Regular cardiac myocyte (primary cell): Measurements from ENCODE around the gene JMY. TPM values are rescaled to one million over a fixed set of nuclear protein-coding genes. Genes with fewer than 3 reads are reported as not detected.

ENCODE experiments used
- total RNA-seq: library from RNA; depleted of rRNA; stranded (reverse); fragments of >200 nt; gene quantifications from 2 replicates; pipeline ENCODE4 v1.2.3, GENCODE V29; 2014

Gene JMY, protein sequence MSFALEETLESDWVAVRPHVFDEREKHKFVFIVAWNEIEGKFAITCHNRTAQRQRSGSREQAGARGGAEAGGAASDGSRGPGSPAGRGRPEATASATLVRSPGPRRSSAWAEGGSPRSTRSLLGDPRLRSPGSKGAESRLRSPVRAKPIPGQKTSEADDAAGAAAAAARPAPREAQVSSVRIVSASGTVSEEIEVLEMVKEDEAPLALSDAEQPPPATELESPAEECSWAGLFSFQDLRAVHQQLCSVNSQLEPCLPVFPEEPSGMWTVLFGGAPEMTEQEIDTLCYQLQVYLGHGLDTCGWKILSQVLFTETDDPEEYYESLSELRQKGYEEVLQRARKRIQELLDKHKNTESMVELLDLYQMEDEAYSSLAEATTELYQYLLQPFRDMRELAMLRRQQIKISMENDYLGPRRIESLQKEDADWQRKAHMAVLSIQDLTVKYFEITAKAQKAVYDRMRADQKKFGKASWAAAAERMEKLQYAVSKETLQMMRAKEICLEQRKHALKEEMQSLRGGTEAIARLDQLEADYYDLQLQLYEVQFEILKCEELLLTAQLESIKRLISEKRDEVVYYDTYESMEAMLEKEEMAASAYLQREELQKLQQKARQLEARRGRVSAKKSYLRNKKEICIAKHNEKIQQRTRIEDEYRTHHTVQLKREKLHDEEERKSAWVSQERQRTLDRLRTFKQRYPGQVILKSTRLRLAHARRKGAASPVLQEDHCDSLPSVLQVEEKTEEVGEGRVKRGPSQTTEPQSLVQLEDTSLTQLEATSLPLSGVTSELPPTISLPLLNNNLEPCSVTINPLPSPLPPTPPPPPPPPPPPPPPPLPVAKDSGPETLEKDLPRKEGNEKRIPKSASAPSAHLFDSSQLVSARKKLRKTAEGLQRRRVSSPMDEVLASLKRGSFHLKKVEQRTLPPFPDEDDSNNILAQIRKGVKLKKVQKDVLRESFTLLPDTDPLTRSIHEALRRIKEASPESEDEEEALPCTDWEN
- 5.9 and 15.8 TPM in 2 replicates for total RNA-seq

DNA sequence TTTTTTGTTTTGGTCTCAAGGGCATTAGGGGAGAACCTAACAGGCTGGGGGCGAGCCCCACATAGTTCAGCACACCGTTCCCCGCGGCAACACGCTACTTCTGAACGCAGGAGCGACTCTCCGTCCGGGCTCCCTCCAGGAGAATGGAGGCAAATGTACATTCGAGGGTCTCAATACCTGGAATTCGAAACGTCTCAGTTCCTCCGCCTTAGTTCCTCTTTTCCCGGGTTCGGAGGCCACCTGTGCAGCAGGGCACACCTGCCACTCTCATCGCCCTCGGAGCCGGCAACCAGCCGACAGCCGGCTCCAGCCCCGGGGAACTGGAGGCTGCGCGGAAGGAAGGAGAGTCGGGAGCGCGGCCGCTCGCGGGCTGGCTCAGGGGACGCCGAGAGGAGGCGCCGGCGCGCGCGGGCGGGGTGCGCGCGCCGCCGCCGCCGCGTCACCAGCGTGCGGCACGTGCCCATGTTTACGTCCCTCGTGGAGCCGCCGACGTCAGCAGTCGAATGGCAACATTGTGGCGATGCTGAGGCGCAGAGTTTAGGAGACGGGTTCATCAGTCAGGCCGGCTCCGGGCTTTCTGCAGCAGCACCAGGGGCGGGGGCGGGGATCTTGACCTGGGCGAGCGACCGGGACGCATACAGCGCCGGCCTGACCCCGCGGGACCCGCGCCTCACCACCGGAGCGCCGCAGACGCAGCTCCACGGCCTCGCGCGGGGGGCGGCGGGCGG is at the start of gene JMY:
Gene JMY, plus strand, starts transcription at position 498 of the 728 bp plus-strand sequence. CDS start 520 bp downstream, outside the sequence.

Other genes starting within 250 kb of the JMY start
- gene DMGDH, start 166.5 kb upstream of the JMY start, total RNA-seq: 0.58 and 3.7 TPM in 2 replicates
- gene BHMT2, start 166.4 kb upstream of the JMY start, total RNA-seq: 0.58 and 3.7 TPM in 2 replicates
- under 0.01 TPM in 1 of 2 replicates, not detected in the other for gene BHMT, start 124.3 kb upstream of the JMY start, total RNA-seq